ENCODE data around the gene OPN4.

DNA sequence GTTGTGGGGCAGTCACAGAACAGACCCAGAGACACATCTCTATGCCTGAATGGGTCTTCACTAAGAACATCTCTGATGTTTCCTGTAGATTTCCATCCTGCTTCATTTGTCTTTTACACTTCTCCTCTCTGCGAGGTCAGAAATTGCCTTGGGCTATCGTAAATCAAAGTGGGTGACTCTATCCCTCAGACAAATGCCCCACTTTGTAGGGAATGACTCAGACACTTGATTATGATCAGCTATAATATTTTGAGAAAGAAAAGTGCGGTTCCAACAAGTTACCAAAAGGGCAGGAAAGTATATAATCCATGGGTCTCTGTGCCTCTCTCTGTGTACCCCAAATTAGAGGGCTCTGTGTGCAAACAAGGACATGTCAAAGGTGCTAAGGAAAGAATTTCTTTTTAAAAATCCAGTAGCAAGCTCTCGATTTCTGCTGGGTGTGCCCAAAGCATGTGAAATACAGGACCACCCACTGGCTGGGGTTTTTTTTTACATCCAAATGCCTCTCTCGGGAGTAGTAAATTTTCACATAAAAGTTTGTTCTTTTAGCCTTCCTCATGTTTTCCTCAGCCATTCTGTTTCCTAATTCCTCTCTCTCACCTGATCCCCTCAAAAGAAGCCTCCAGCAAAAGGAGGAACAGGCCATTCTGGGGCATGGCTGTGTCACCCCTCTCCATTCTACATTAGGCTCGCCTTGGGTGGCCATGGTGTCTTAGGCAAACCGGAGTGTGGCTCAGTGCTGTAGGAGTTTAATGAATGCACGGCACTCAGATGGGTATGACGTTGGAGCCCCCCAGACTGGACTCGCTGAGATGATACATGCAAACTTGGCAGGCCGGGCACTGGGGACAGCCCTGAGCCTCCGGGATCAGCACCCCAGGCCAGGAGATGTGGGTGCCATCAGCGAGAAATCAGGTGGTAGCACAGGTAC is 6.3 kb upstream of the OPN4 start:
- no peak for TF ChIP-seq ZNF138 (CRISPR knock-in tag; IDR thresholded peaks at IDR 0.05; ENCODE audit: low read depth)
- TF ChIP-seq RAD21 (CRISPR knock-in tag; IDR thresholded peaks at IDR 0.05): no peak
- TF ChIP-seq NR2F6 (IDR thresholded peaks at IDR 0.05): no peak
- TF ChIP-seq NR2F6 (CRISPR knock-in tag; IDR thresholded peaks at IDR 0.05): no peak
- no peak for TF ChIP-seq KAT8 (CRISPR knock-in tag; IDR thresholded peaks at IDR 0.05)
- no peak for TF ChIP-seq SP1 (IDR thresholded peaks at IDR 0.05)
- TF ChIP-seq SP1 (CRISPR knock-in tag; IDR thresholded peaks at IDR 0.05): no peak
- no peak for TF ChIP-seq NFYB (CRISPR knock-in tag; IDR thresholded peaks at IDR 0.05)
- no peak for TF ChIP-seq ZNF17 (CRISPR knock-in tag; IDR thresholded peaks at IDR 0.05)
- TF ChIP-seq LBX2 (CRISPR knock-in tag; IDR thresholded peaks at IDR 0.05; ENCODE audit: borderline replicate concordance): no peak
- no peak for TF ChIP-seq ZNF562 (CRISPR knock-in tag; IDR thresholded peaks at IDR 0.05; ENCODE audit: borderline replicate concordance)
- TF ChIP-seq ZNF430 (CRISPR knock-in tag; IDR thresholded peaks at IDR 0.05): no peak
